Osteoblast (primary cell): ENCODE measurements around the gene CHSY1. TPM values are rescaled to one million over a fixed set of nuclear protein-coding genes. Genes with fewer than 3 reads are reported as not detected.

Source experiments
- DNase-seq: peaks from one replicate; pipeline ENCODE4 v3.0.0; 2011; ENCODE audit warnings: low spot score, mixed read lengths; ENCODE audit not compliant: insufficient read length; ENCODE audit errors: missing footprints
- H2AFZ ChIP-seq: 2 replicates; pipeline ENCODE4 v1.6.0; 2011; ENCODE audit warnings: mild to moderate bottlenecking, low read length
- H3K27ac ChIP-seq: 2 replicates; pipeline ENCODE4 v1.5.1; 2011; ENCODE audit warnings: mild to moderate bottlenecking, low read depth, low read length, moderate library complexity
- H3K27me3 ChIP-seq: 2 replicates; pipeline ENCODE4 v1.6.0; 2012; ENCODE audit warnings: mild to moderate bottlenecking, control low read depth, inconsistent platforms, low read length, moderate library complexity; ENCODE audit not compliant: insufficient read depth
- H3K36me3 ChIP-seq: 2 replicates; pipeline ENCODE4 v1.5.1; 2011; ENCODE audit warnings: mild to moderate bottlenecking, low read length, control low read depth, moderate library complexity; ENCODE audit not compliant: insufficient read depth
- H3K4me1 ChIP-seq: 2 replicates; pipeline ENCODE4 v1.5.1; 2011; ENCODE audit warnings: mild to moderate bottlenecking, low read length, control low read depth, moderate library complexity; ENCODE audit not compliant: insufficient read depth
- H3K4me2 ChIP-seq: 2 replicates; pipeline ENCODE4 v1.6.0; 2011; ENCODE audit warnings: mild to moderate bottlenecking, low read length; ENCODE audit not compliant: insufficient read depth
- H3K4me3 ChIP-seq: fragments of 200-600 bp; sonication (generic); 3 replicates; pipeline ENCODE4 v1.5.1; 2012; ENCODE audit warnings: mild to moderate bottlenecking, low read length, inconsistent platforms; ENCODE audit not compliant: insufficient read depth
- H3K79me2 ChIP-seq: 2 replicates; pipeline ENCODE4 v1.6.0; 2012; ENCODE audit warnings: mild to moderate bottlenecking, low read length, control low read depth, inconsistent platforms; ENCODE audit not compliant: insufficient read depth
- H3K9me3 ChIP-seq: 2 replicates; pipeline ENCODE4 v1.5.1; 2011; ENCODE audit warnings: low read depth, low read length, control low read depth
- H4K20me1 ChIP-seq: 2 replicates; pipeline ENCODE4 v1.6.0; 2012; ENCODE audit warnings: mild to moderate bottlenecking, low read length, control low read depth; ENCODE audit not compliant: insufficient read depth
- total RNA-seq: library from RNA; depleted of rRNA; stranded (reverse); fragments of >200 nt; gene quantifications from 2 replicates; pipeline ENCODE4 v1.2.3, GENCODE V29; 2012
- TF ChIP-seq, protein P1 (sequence below): IDR thresholded peaks from 2 replicates; pipeline ENCODE4 v1.5.1; 2011; ENCODE audit warnings: mild to moderate bottlenecking, low read depth, low read length, moderate library complexity; ENCODE audit errors: extremely low read depth

The CHSY1 gene
- total RNA-seq, 1 donor = 39.1 TPM

DNA sequence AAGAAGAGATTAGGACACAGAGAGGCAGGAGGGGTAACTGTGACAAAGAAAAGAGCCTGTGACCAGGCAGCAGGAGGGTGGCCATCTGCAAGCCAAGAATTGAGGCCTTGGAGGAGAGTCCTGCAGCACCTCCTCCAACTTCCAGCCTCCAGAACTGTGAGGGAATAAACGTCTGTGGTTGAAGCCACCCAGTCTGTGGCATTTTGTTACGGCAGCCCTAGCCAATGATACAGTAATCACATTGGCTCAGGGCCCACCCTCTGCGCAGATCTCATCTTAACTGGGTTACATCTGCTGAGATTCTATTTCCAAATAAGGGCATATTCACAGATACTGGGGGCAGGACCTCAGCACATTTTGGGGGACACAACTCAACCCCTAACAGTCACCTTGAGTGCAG is 14.2 kb upstream of the CHSY1 start:
- Histone ChIP-seq H3K27ac (peak overlapping the region; percentile 73), H3K79me2 (no peaks in the 10 kb centered on the region), H3K36me3 (peaks cover 18% of the 10 kb centered on the region), H3K4me1 (peaks cover 41% of the 10 kb centered on the region), H3K9me3 (no peaks in the 10 kb centered on the region), H3K4me3 (no peak overlapping the region), H2AFZ (no peak overlapping the region), H4K20me1 (no peaks in the 10 kb centered on the region), H3K4me2 (no peak overlapping the region), H3K27me3 (no peaks in the 10 kb centered on the region)
- no peak for DNase-seq
- TF ChIP-seq, protein P1, sequence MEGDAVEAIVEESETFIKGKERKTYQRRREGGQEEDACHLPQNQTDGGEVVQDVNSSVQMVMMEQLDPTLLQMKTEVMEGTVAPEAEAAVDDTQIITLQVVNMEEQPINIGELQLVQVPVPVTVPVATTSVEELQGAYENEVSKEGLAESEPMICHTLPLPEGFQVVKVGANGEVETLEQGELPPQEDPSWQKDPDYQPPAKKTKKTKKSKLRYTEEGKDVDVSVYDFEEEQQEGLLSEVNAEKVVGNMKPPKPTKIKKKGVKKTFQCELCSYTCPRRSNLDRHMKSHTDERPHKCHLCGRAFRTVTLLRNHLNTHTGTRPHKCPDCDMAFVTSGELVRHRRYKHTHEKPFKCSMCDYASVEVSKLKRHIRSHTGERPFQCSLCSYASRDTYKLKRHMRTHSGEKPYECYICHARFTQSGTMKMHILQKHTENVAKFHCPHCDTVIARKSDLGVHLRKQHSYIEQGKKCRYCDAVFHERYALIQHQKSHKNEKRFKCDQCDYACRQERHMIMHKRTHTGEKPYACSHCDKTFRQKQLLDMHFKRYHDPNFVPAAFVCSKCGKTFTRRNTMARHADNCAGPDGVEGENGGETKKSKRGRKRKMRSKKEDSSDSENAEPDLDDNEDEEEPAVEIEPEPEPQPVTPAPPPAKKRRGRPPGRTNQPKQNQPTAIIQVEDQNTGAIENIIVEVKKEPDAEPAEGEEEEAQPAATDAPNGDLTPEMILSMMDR = no peak

DNA sequence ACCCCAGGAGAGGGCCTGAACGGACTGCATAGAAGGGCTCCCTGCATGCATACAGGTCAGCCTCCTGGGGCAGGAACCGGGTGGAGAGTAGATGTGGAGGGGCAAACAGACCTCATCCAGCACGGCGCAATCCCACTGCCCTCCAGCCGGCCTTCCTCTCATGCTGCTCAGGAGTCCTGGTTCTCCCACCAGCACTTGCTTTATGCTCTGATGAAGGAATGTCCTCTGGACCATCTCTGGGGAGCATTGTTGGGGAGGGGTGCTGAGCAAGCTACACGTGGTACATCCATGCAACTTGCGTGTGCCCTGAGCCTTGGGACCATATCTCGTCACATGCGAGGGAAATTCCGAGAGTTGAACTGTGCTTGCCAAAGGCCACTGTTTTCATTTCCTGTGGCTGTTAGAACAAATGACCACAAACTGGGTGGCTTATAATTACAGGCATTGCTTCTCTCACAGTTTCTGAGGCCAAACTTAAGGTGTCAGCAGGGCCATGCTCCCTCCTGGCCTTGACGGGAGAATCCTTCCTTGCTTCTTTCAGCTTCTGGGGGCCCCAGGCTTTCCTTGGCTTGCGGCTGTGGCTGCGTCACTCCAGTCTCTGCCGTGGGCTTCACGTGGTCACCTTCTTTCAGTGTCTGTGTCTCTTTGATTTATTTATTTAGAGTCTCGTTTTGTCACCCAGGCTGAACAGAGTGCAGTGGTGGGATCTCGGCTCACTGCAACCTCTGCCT is 13.2 kb upstream of the CHSY1 start:
- no peak for DNase-seq
- Histone ChIP-seq H3K27ac (peak overlapping the region; percentile 73), H3K9me3 (no peaks in the 10 kb centered on the region), H3K4me3 (no peak overlapping the region), H3K4me2 (no peak overlapping the region), H2AFZ (no peak overlapping the region), H4K20me1 (no peaks in the 10 kb centered on the region), H3K27me3 (no peaks in the 10 kb centered on the region), H3K4me1 (peaks cover 41% of the 10 kb centered on the region), H3K36me3 (peaks cover 11% of the 10 kb centered on the region), H3K79me2 (no peaks in the 10 kb centered on the region)
- TF ChIP-seq, protein P1 = no peak

DNA sequence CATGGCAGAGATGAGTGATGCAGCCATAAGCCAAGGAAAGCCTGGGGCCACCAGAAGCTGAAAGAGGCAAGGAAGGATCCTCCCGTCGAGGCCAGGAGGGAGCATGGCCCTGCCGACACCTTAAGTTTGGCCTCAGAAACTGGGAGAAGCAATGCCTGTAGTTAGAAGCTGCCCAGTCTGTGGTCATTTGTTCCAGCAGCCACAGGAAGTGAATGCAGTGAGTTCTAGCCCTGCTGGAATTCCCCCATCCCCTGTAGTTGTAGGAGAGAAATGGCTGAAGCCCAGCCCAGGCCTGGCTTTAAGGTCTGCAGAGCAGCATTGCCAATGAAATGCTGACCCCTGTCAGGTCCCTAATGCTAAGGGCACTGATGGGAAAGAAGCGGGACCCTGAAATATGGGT is 12.2 kb upstream of the CHSY1 start:
- TF ChIP-seq, protein P1 = no peak
- H3K36me3 ChIP-seq = peaks cover 4% of the 10 kb centered on the region
- H2AFZ ChIP-seq = no peak overlapping the region
- no peak overlapping the region for H3K27ac ChIP-seq
- H3K9me3 ChIP-seq = no peaks in the 10 kb centered on the region
- no peaks in the 10 kb centered on the region for H3K27me3 ChIP-seq
- no peaks in the 10 kb centered on the region for H4K20me1 ChIP-seq
- H3K4me2 ChIP-seq = no peak overlapping the region
- no peak for DNase-seq
- H3K4me1 ChIP-seq = peaks cover 41% of the 10 kb centered on the region
- H3K4me3 ChIP-seq = no peak overlapping the region
- H3K79me2 ChIP-seq = no peaks in the 10 kb centered on the region

GRCh38 chr15:101262551-101262950 is 10.7 kb upstream of the CHSY1 start:
- Histone ChIP-seq H3K27ac (no peak overlapping the region), H3K79me2 (no peaks in the 10 kb centered on the region), H3K9me3 (no peaks in the 10 kb centered on the region), H2AFZ (no peak overlapping the region), H3K4me2 (no peak overlapping the region), H3K36me3 (no peaks in the 10 kb centered on the region), H3K4me3 (no peak overlapping the region), H4K20me1 (no peaks in the 10 kb centered on the region), H3K27me3 (no peaks in the 10 kb centered on the region), H3K4me1 (peaks cover 34% of the 10 kb centered on the region)
- no peak for DNase-seq
- TF ChIP-seq, protein P1 = no peak
